Urinary bladder (tissue), 4 donors: ENCODE results near the gene PRKCG. TPM values are rescaled to one million over a fixed set of nuclear protein-coding genes. Genes with fewer than 3 reads are reported as not detected.

Experiments
- DNase-seq: peaks from one replicate; pipeline ENCODE4 v3.0.0-alpha.2; 2015; ENCODE audit errors: extremely low spot score
- H3K27ac ChIP-seq: one replicate; pipeline ENCODE4 v1.5.1; 2013; ENCODE audit warnings: low read depth, mild to moderate bottlenecking, moderate library complexity
- H3K36me3 ChIP-seq: one replicate; pipeline ENCODE4 v1.6.1; 2013; ENCODE audit warnings: mild to moderate bottlenecking, moderate library complexity; ENCODE audit not compliant: insufficient read depth
- H3K4me1 ChIP-seq: one replicate; pipeline ENCODE4 v1.6.1; 2013; ENCODE audit warnings: mild to moderate bottlenecking, moderate library complexity; ENCODE audit not compliant: insufficient read depth
- H3K4me3 ChIP-seq: one replicate; pipeline ENCODE4 v1.5.1; 2013; ENCODE audit warnings: low read depth, low read length
- WGBS: extraction: QIAGEN DNeasy Blood & Tissue Kit; methylation state at CpG from one replicate; pipeline ENCODE4 v1.1.7; 2013; 5-methylcytosine and 5-hydroxymethylcytosine counted together
- polyA plus RNA-seq: library from polyadenylated mRNA; stranded (reverse); fragments of 200-250 nt; gene quantifications from one replicate; pipeline ENCODE4 v1.2.3, GENCODE V29; 2013
- total RNA-seq: library from RNA; depleted of rRNA; stranded (reverse); fragments of >200 nt; gene quantifications from one replicate; pipeline ENCODE4 v1.2.3, GENCODE V29; 2014
- donor health status: healthy with polysubstance abuse.
- donor health status: healthy.

The PRKCG gene
- total and polyA plus RNA-seq, 2 donors, result 0.03 to 0.32 TPM

- H3K27ac ChIP-seq, result no peak overlapping the region
- no peak for DNase-seq
- 56% methylated on average over 4 of the region's 4 CpGs for WGBS
- no peaks in the 10 kb centered on the region for H3K4me1 ChIP-seq
- H3K36me3 ChIP-seq, result no peaks in the 10 kb centered on the region
- H3K4me3 ChIP-seq, result no peak overlapping the region
These were observed 15.5 kb downstream of the PRKCG start for GRCh38 chr19:53897459-53897858.

- 3% methylated on average over 16 of the region's 16 CpGs for WGBS
- H3K4me3 ChIP-seq, result no peak overlapping the region
- H3K27ac ChIP-seq, result no peak overlapping the region
- no peaks in the 10 kb centered on the region for H3K4me1 ChIP-seq
- H3K36me3 ChIP-seq, result no peaks in the 10 kb centered on the region
- DNase-seq, result no peak
These were observed 16.2 kb downstream of the PRKCG start for GRCh38 chr19:53898166-53898565.

GRCh38 chr19:53898636-53899341 lies 16.8 kb downstream of the PRKCG start:
- Histone ChIP-seq H3K27ac (no peak overlapping the region), H3K4me3 (no peak overlapping the region), H3K36me3 (no peaks in the 10 kb centered on the region), H3K4me1 (no peaks in the 10 kb centered on the region)
- DNase-seq, result no peak
- WGBS, result 2% methylated on average over 42 of the region's 42 CpGs

GRCh38 chr19:53900191-53900860 lies 18.3 kb downstream of the PRKCG start:
- no peak overlapping the region for H3K4me3 ChIP-seq
- DNase-seq, result no peak
- 91% methylated on average over 27 of the region's 27 CpGs for WGBS
- H3K27ac ChIP-seq, result no peak overlapping the region
- H3K4me1 ChIP-seq, result no peaks in the 10 kb centered on the region
- H3K36me3 ChIP-seq, result no peaks in the 10 kb centered on the region

GRCh38 chr19:53903055-53903680 lies 21.2 kb downstream of the PRKCG start:
- peak; percentile 57 for DNase-seq
- Histone ChIP-seq H3K27ac (no peak overlapping the region), H3K4me1 (no peaks in the 10 kb centered on the region), H3K36me3 (no peaks in the 10 kb centered on the region), H3K4me3 (no peak overlapping the region)
- WGBS, result 38% methylated on average over 4 of the region's 4 CpGs

GRCh38 chr19:53904909-53905308 lies 22.9 kb downstream of the PRKCG start:
- no peak overlapping the region for H3K4me3 ChIP-seq
- H3K27ac ChIP-seq, result no peak overlapping the region
- no peak for DNase-seq
- no peaks in the 10 kb centered on the region for H3K4me1 ChIP-seq
- no peaks in the 10 kb centered on the region for H3K36me3 ChIP-seq
- 31% methylated on average over 3 of the region's 3 CpGs for WGBS

- Histone ChIP-seq H3K27ac (no peak overlapping the region), H3K36me3 (no peaks in the 10 kb centered on the region), H3K4me3 (no peak overlapping the region), H3K4me1 (no peaks in the 10 kb centered on the region)
- no peak for DNase-seq
- WGBS, result 50% methylated on average over 1 of the region's 1 CpG
These were observed 23.8 kb downstream of the PRKCG start for GRCh38 chr19:53905787-53906186.

GRCh38 chr19:53906211-53907192 lies 24.5 kb downstream of the PRKCG start:
- DNase-seq, result no peak
- Histone ChIP-seq H3K4me3 (no peak overlapping the region), H3K36me3 (no peaks in the 10 kb centered on the region), H3K4me1 (no peaks in the 10 kb centered on the region), H3K27ac (no peak overlapping the region)
- 12% methylated on average over 48 of the region's 48 CpGs for WGBS

GRCh38 chr19:53907193-53907581 lies 25.2 kb downstream of the PRKCG start:
- DNase-seq, result no peak
- Histone ChIP-seq H3K27ac (no peak overlapping the region), H3K4me3 (no peak overlapping the region), H3K4me1 (no peaks in the 10 kb centered on the region), H3K36me3 (no peaks in the 10 kb centered on the region)
- 27% methylated on average over 14 of the region's 14 CpGs for WGBS

GRCh38 chr19:53907690-53908089 lies 25.7 kb downstream of the PRKCG start:
- Histone ChIP-seq H3K36me3 (no peaks in the 10 kb centered on the region), H3K27ac (no peak overlapping the region), H3K4me1 (no peaks in the 10 kb centered on the region), H3K4me3 (no peak overlapping the region)
- DNase-seq, result no peak
- 15% methylated on average over 17 of the region's 17 CpGs for WGBS

GRCh38 chr19:53908106-53908934 lies 26.3 kb downstream of the PRKCG start:
- Histone ChIP-seq H3K27ac (no peak overlapping the region), H3K36me3 (no peaks in the 10 kb centered on the region), H3K4me3 (no peak overlapping the region), H3K4me1 (no peaks in the 10 kb centered on the region)
- WGBS, result 2% methylated on average over 51 of the region's 51 CpGs
- no peak for DNase-seq

GRCh38 chr19:53908935-53909415 lies 27.0 kb downstream of the PRKCG start, which contains the start of gene CACNG7:
Gene CACNG7 (plus strand): TSS chr19:53909278. CDS start chr19:53912832, 3,554 bp downstream.
- 3% methylated on average over 28 of the region's 28 CpGs for WGBS
- Histone ChIP-seq H3K4me3 (no peak within 1 kb of the TSS), H3K27ac (no peak within 1 kb of the TSS), H3K4me1 (no peaks in the 10 kb centered on the region), H3K36me3 (no peaks in the 10 kb centered on the region)
- DNase-seq, result no peak
